GM18951 (cell line): ENCODE measurements around the gene VAV1.

Experiments used
- POLR2A ChIP-seq: IDR thresholded peaks from 4 replicates; pipeline ENCODE4 v1.6.1; 2011; ENCODE audit warnings: mild to moderate bottlenecking; ENCODE audit not compliant: insufficient read length, insufficient read depth; ENCODE audit errors: extremely low read depth
- in situ Hi-C: fragments of 300-500 bp; cut with MboI; formaldehyde crosslinking; loops from one replicate; pipeline ENCODE4 v1.12.0; 2022; ENCODE audit warnings: low sequenced_read_pairs, mixed read lengths, inconsistent platforms; ENCODE audit not compliant: unreplicated experiment

VAV1 gene

GRCh38 chr19:6877766-6878165 lies 105.3 kb downstream of the VAV1 start:
- TF ChIP-seq POLR2A, result no peak
- in situ Hi-C loops, result no loop called here

- in situ Hi-C loops, result no loop called here
- TF ChIP-seq POLR2A, result no peak
Observed at GRCh38 chr19:6886277-6886897, 113.9 kb downstream of the VAV1 start.

GRCh38 chr19:6887316-6887715 lies 114.8 kb downstream of the VAV1 start, which contains the start of gene ADGRE1:
Gene ADGRE1, plus strand, starts transcription at chr19:6887579. Its CDS starts 30 bp downstream, at chr19:6887609.
- no peak for TF ChIP-seq POLR2A
- in situ Hi-C loops, result no loop called here

GRCh38 chr19:6888967-6889366 lies 116.5 kb downstream of the VAV1 start:
- in situ Hi-C loops, result no loop called here
- TF ChIP-seq POLR2A, result no peak

GRCh38 chr19:6890401-6890913 lies 117.9 kb downstream of the VAV1 start:
- in situ Hi-C loops, result no loop called here
- no peak for TF ChIP-seq POLR2A

- in situ Hi-C loops, result no loop called here
- TF ChIP-seq POLR2A, result no peak
Observed at GRCh38 chr19:6890938-6891337, 118.4 kb downstream of the VAV1 start.

- in situ Hi-C loops, result no loop called here
- TF ChIP-seq POLR2A, result no peak
Observed at GRCh38 chr19:6891761-6892385, 119.4 kb downstream of the VAV1 start.

- in situ Hi-C loops, result no loop called here
Observed at GRCh38 chr19:6894313-6894712, 121.8 kb downstream of the VAV1 start.

GRCh38 chr19:6903446-6903845 lies 130.9 kb downstream of the VAV1 start:
- in situ Hi-C loops, result no loop called here
- TF ChIP-seq POLR2A, result no peak

More at GRCh38 chr19:6894313-6894712, 121.8 kb downstream of the VAV1 start:
- no peak for TF ChIP-seq POLR2A

- in situ Hi-C loops, result no loop called here
- TF ChIP-seq POLR2A, result no peak
Observed at GRCh38 chr19:6906559-6907060, 134.1 kb downstream of the VAV1 start.
